ENCODE data around the gene CAV1. TPM values are rescaled to one million over a fixed set of nuclear protein-coding genes. Genes with fewer than 3 reads are reported as not detected.

Gene CAV1
- total RNA-seq, 1 experiment from 2014 or later: 4.9 TPM

GRCh38 chr7:116490351-116490750, 34.5 kb upstream of the CAV1 start:
- POLR2A ChIA-PET: no interaction called here
- no peak for DNase-seq
- BruUV-seq (replicated peaks): no TSS peak
- H3K9me3 Mint-ChIP-seq (ENCODE audit: unreplicated experiment): no peaks in the 10 kb centered on the region
- TF ChIP-seq CTCF (IDR thresholded peaks at IDR 0.05; ENCODE audit: insufficient read depth in 1 of 2, low read depth in 1 of 2, low read length in 1 of 2, severe bottlenecking in 1 of 2, unreplicated experiment in 1 of 2): no peak
- peaks cover 14% of the 10 kb centered on the region for H3K4me1 Mint-ChIP-seq (ENCODE audit: low read depth, unreplicated experiment)
- peaks cover 3% of the 10 kb centered on the region for H3K27me3 Mint-ChIP-seq (ENCODE audit: insufficient read depth, unreplicated experiment)
- Histone ChIP-seq H3K36me3 (ENCODE audit: control insufficient read depth, insufficient read depth, low read length) (no peaks in the 10 kb centered on the region), H3K9me3 (no peaks in the 10 kb centered on the region), H3K4me3 (ENCODE audit: low read depth, low read length) (no peak overlapping the region), H3K4me1 (no peaks in the 10 kb centered on the region), H3K27me3 (replicated peaks; ENCODE audit: control insufficient read depth, insufficient read depth, low read length) (no peaks in the 10 kb centered on the region)
- no peak overlapping the region for H3K27ac Mint-ChIP-seq (ENCODE audit: unreplicated experiment)
- CTCF ChIA-PET: no interaction called here
- no peak overlapping the region for H3K4me3 Mint-ChIP-seq (ENCODE audit: unreplicated experiment)
- no peaks in the 10 kb centered on the region for H3K36me3 Mint-ChIP-seq (ENCODE audit: insufficient read depth, unreplicated experiment)
- intact Hi-C loops (cut with micrococcal nuclease; ENCODE audit: unreplicated experiment): no loop called here

GRCh38 chr7:116491887-116492653, 32.8 kb upstream of the CAV1 start:
- H3K27me3 ChIP-seq (replicated peaks; ENCODE audit: control insufficient read depth, insufficient read depth, low read length): no peaks in the 10 kb centered on the region
- Mint-ChIP-seq H3K4me1 (ENCODE audit: low read depth, unreplicated experiment) (peaks cover 10% of the 10 kb centered on the region), H3K9me3 (ENCODE audit: unreplicated experiment) (no peaks in the 10 kb centered on the region), H3K36me3 (ENCODE audit: insufficient read depth, unreplicated experiment) (no peaks in the 10 kb centered on the region), H3K27ac (ENCODE audit: unreplicated experiment) (no peak overlapping the region), H3K27me3 (ENCODE audit: insufficient read depth, unreplicated experiment) (peaks cover 3% of the 10 kb centered on the region), H3K4me3 (ENCODE audit: unreplicated experiment) (no peak overlapping the region)
- no peaks in the 10 kb centered on the region for H3K4me1 ChIP-seq
- intact Hi-C loops (cut with micrococcal nuclease; ENCODE audit: unreplicated experiment): no loop called here
- no peak overlapping the region for H3K4me3 ChIP-seq (ENCODE audit: low read depth, low read length)
- POLR2A ChIA-PET: no interaction called here
- no TSS peak for BruUV-seq (replicated peaks)
- CTCF ChIA-PET: no interaction called here
- H3K9me3 ChIP-seq: no peaks in the 10 kb centered on the region
- TF ChIP-seq CTCF (IDR thresholded peaks at IDR 0.05; ENCODE audit: insufficient read depth in 1 of 2, low read depth in 1 of 2, low read length in 1 of 2, severe bottlenecking in 1 of 2, unreplicated experiment in 1 of 2): no peak
- H3K36me3 ChIP-seq (ENCODE audit: control insufficient read depth, insufficient read depth, low read length): no peaks in the 10 kb centered on the region
- DNase-seq: no peak

- H3K27me3 ChIP-seq (replicated peaks; ENCODE audit: control insufficient read depth, insufficient read depth, low read length): no peaks in the 10 kb centered on the region
- ChIA-PET POLR2A (no interaction called here), CTCF (no interaction called here)
- Mint-ChIP-seq H3K4me1 (ENCODE audit: low read depth, unreplicated experiment) (peaks cover 6% of the 10 kb centered on the region), H3K9me3 (ENCODE audit: unreplicated experiment) (no peaks in the 10 kb centered on the region), H3K36me3 (ENCODE audit: insufficient read depth, unreplicated experiment) (no peaks in the 10 kb centered on the region), H3K27me3 (ENCODE audit: insufficient read depth, unreplicated experiment) (peaks cover 3% of the 10 kb centered on the region), H3K4me3 (ENCODE audit: unreplicated experiment) (no peak overlapping the region), H3K27ac (ENCODE audit: unreplicated experiment) (no peak overlapping the region)
- TF ChIP-seq CTCF (IDR thresholded peaks at IDR 0.05; ENCODE audit: insufficient read depth in 1 of 2, low read depth in 1 of 2, low read length in 1 of 2, severe bottlenecking in 1 of 2, unreplicated experiment in 1 of 2): no peak
- intact Hi-C loops (cut with micrococcal nuclease; ENCODE audit: unreplicated experiment): no loop called here
- no peaks in the 10 kb centered on the region for H3K9me3 ChIP-seq
- H3K4me3 ChIP-seq (ENCODE audit: low read depth, low read length): no peak overlapping the region
- BruUV-seq (replicated peaks): no TSS peak
- no peaks in the 10 kb centered on the region for H3K36me3 ChIP-seq (ENCODE audit: control insufficient read depth, insufficient read depth, low read length)
- no peaks in the 10 kb centered on the region for H3K4me1 ChIP-seq
- no peak for DNase-seq
Measured at GRCh38 chr7:116492654-116493109, 32.2 kb upstream of the CAV1 start.
